ENCODE data around the gene CDK15.

DNA sequence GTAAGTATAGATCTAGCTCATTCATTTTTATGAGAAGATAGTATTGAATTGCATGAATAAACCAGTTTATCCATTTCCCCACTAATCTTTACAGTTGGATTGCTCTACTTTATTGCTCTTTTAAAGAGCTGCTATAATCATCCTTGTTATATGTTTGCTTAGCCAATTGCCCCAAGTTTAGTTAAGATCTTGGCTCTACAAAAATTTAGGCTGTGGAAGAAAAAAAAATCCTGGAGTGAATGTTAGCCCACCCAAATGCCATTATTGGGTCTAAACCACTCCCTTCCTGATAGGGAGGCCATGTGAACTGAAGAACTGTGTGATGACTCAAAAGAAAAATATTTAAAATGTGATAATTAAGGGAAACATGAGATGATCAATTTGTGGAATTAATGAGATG, 28.5 kb upstream of the CDK15 start:
- TF ChIP-seq, protein P1, sequence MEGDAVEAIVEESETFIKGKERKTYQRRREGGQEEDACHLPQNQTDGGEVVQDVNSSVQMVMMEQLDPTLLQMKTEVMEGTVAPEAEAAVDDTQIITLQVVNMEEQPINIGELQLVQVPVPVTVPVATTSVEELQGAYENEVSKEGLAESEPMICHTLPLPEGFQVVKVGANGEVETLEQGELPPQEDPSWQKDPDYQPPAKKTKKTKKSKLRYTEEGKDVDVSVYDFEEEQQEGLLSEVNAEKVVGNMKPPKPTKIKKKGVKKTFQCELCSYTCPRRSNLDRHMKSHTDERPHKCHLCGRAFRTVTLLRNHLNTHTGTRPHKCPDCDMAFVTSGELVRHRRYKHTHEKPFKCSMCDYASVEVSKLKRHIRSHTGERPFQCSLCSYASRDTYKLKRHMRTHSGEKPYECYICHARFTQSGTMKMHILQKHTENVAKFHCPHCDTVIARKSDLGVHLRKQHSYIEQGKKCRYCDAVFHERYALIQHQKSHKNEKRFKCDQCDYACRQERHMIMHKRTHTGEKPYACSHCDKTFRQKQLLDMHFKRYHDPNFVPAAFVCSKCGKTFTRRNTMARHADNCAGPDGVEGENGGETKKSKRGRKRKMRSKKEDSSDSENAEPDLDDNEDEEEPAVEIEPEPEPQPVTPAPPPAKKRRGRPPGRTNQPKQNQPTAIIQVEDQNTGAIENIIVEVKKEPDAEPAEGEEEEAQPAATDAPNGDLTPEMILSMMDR (IDR thresholded peaks at IDR 0.05; ENCODE audit: insufficient read depth, low read length, poor library complexity, severe bottlenecking): no peak
- TF ChIP-seq EZH2phosphoT487 (conservative IDR thresholded peaks at IDR 0.05; ENCODE audit: low read length): no peak

All from SU-DHL-6 (cell line).